ENCODE data around the gene SCAPER. TPM values are rescaled to one million over a fixed set of nuclear protein-coding genes. Genes with fewer than 3 reads are reported as not detected.
"Not testable (repeated sequence)": the region's sequence is repeated elsewhere in the genome, so short reads cannot be mapped to it uniquely, and the experiment has no call there.

The SCAPER gene
- polyA plus RNA-seq, 3 donors from 2014 or later = 6.8 to 23.6 (median 6.8) TPM

GRCh38 chr15:76529911-76530310 lies 375.2 kb downstream of the SCAPER start:
- Mint-ChIP-seq H3K9me3 (no peaks in the 10 kb centered on the region), H3K4me3 (no peak overlapping the region), H3K36me3 (peaks cover 0 to 6% (median 0%) of the 10 kb centered on the region in 3 donors), H3K4me1 (no peaks in the 10 kb centered on the region), H3K27me3 (ENCODE audit: low read depth in 3 of 3) (peaks cover 0 to 1% (median 0%) of the 10 kb centered on the region in 3 donors), H3K27ac (no peak overlapping the region)
- no peak for DNase-seq

- Mint-ChIP-seq H3K4me1 (no peaks in the 10 kb centered on the region), H3K9me3 (no peaks in the 10 kb centered on the region), H3K4me3 (no peak overlapping the region), H3K36me3 (peaks cover 0 to 6% (median 0%) of the 10 kb centered on the region in 3 donors), H3K27me3 (ENCODE audit: low read depth in 3 of 3) (no peaks in the 10 kb centered on the region), H3K27ac (no peak overlapping the region)
- no peak for DNase-seq
Observed at GRCh38 chr15:76526111-76526510, 379.0 kb downstream of the SCAPER start.

GRCh38 chr15:76517910-76518309 lies 387.2 kb downstream of the SCAPER start:
- H3K9me3 Mint-ChIP-seq = no peaks in the 10 kb centered on the region
- H3K4me1 Mint-ChIP-seq = no peaks in the 10 kb centered on the region
- H3K27me3 Mint-ChIP-seq (ENCODE audit: low read depth in 3 of 3) = no peaks in the 10 kb centered on the region
- H3K27ac Mint-ChIP-seq = no peak overlapping the region
- no peak for DNase-seq
- H3K36me3 Mint-ChIP-seq = no peaks in the 10 kb centered on the region
- no peak overlapping the region for H3K4me3 Mint-ChIP-seq

GRCh38 chr15:76514282-76514681 lies 390.9 kb downstream of the SCAPER start:
- H3K27ac Mint-ChIP-seq = no peak overlapping the region
- H3K4me1 Mint-ChIP-seq = no peaks in the 10 kb centered on the region
- H3K27me3 Mint-ChIP-seq (ENCODE audit: low read depth in 3 of 3) = peaks cover 0 to 2% (median 0%) of the 10 kb centered on the region in 3 donors

GRCh38 chr15:76512971-76513370 lies 392.2 kb downstream of the SCAPER start:
- Mint-ChIP-seq H3K27me3 (ENCODE audit: low read depth in 3 of 3) (peaks cover 0 to 2% (median 0%) of the 10 kb centered on the region in 3 donors), H3K4me3 (no peak overlapping the region), H3K4me1 (no peaks in the 10 kb centered on the region), H3K9me3 (no peaks in the 10 kb centered on the region), H3K27ac (no peak overlapping the region), H3K36me3 (peaks cover 0 to 4% (median 0%) of the 10 kb centered on the region in 3 donors)
- no peak for DNase-seq

More at GRCh38 chr15:76514282-76514681, 390.9 kb downstream of the SCAPER start:
- no peak overlapping the region for H3K4me3 Mint-ChIP-seq
- no peaks in the 10 kb centered on the region for H3K9me3 Mint-ChIP-seq
- H3K36me3 Mint-ChIP-seq = peaks cover 0 to 4% (median 0%) of the 10 kb centered on the region in 3 donors
- no peak for DNase-seq

GRCh38 chr15:76510663-76511062 lies 394.5 kb downstream of the SCAPER start:
- not testable (repeated sequence) for H3K9me3 Mint-ChIP-seq; H3K36me3 Mint-ChIP-seq; H3K4me3 Mint-ChIP-seq; H3K27ac Mint-ChIP-seq; DNase-seq; H3K27me3 Mint-ChIP-seq (ENCODE audit: low read depth in 3 of 3); H3K4me1 Mint-ChIP-seq

- H3K36me3 Mint-ChIP-seq = peaks cover 0 to 10% (median 4%) of the 10 kb centered on the region in 3 donors
- H3K4me3 Mint-ChIP-seq = no peak overlapping the region
- no peak for DNase-seq
- H3K4me1 Mint-ChIP-seq = no peaks in the 10 kb centered on the region
- no peaks in the 10 kb centered on the region for H3K27me3 Mint-ChIP-seq (ENCODE audit: low read depth in 3 of 3)
- H3K9me3 Mint-ChIP-seq = no peaks in the 10 kb centered on the region
- H3K27ac Mint-ChIP-seq = no peak overlapping the region
Observed at GRCh38 chr15:76503804-76504203, 401.3 kb downstream of the SCAPER start.

GRCh38 chr15:76503121-76503520 lies 402.0 kb downstream of the SCAPER start:
- Mint-ChIP-seq H3K9me3 (no peaks in the 10 kb centered on the region), H3K36me3 (peaks cover 0 to 10% (median 4%) of the 10 kb centered on the region in 3 donors), H3K4me3 (no peak overlapping the region), H3K27ac (no peak overlapping the region), H3K4me1 (no peaks in the 10 kb centered on the region), H3K27me3 (ENCODE audit: low read depth in 3 of 3) (no peaks in the 10 kb centered on the region)
- DNase-seq = no peak

GRCh38 chr15:76502678-76503077 lies 402.5 kb downstream of the SCAPER start:
- no peak for DNase-seq
- no peak overlapping the region for H3K27ac Mint-ChIP-seq
- no peak overlapping the region for H3K4me3 Mint-ChIP-seq
- H3K27me3 Mint-ChIP-seq (ENCODE audit: low read depth in 3 of 3) = no peaks in the 10 kb centered on the region
- H3K4me1 Mint-ChIP-seq = no peaks in the 10 kb centered on the region
- H3K9me3 Mint-ChIP-seq = no peaks in the 10 kb centered on the region
- peaks cover 0 to 10% (median 4%) of the 10 kb centered on the region in 3 donors for H3K36me3 Mint-ChIP-seq

GRCh38 chr15:76502185-76502584 lies 403.0 kb downstream of the SCAPER start:
- not testable (repeated sequence) for H3K4me3 Mint-ChIP-seq; H3K9me3 Mint-ChIP-seq; H3K27ac Mint-ChIP-seq; H3K27me3 Mint-ChIP-seq (ENCODE audit: low read depth in 3 of 3); DNase-seq; H3K4me1 Mint-ChIP-seq
- H3K36me3 Mint-ChIP-seq = peaks cover 3 to 12% (median 7%) of the 10 kb centered on the region in 3 donors

- Mint-ChIP-seq H3K4me1 (no peaks in the 10 kb centered on the region), H3K27ac (no peak overlapping the region), H3K27me3 (ENCODE audit: low read depth in 3 of 3) (no peaks in the 10 kb centered on the region), H3K9me3 (no peaks in the 10 kb centered on the region), H3K36me3 (peaks cover 4 to 13% (median 8%) of the 10 kb centered on the region in 3 donors), H3K4me3 (no peak overlapping the region)
- DNase-seq = no peak
Observed at GRCh38 chr15:76501726-76502125, 403.4 kb downstream of the SCAPER start.

GRCh38 chr15:76501011-76501410 lies 404.1 kb downstream of the SCAPER start:
- no peaks in the 10 kb centered on the region for H3K27me3 Mint-ChIP-seq (ENCODE audit: low read depth in 3 of 3)
- H3K27ac Mint-ChIP-seq = no peak overlapping the region
- H3K4me1 Mint-ChIP-seq = no peaks in the 10 kb centered on the region
- no peak for DNase-seq
- H3K4me3 Mint-ChIP-seq = no peak overlapping the region
- no peaks in the 10 kb centered on the region for H3K9me3 Mint-ChIP-seq
- peaks cover 4 to 13% (median 8%) of the 10 kb centered on the region in 3 donors for H3K36me3 Mint-ChIP-seq

- Mint-ChIP-seq H3K4me3 (no peak overlapping the region), H3K27me3 (ENCODE audit: low read depth in 3 of 3) (no peaks in the 10 kb centered on the region), H3K36me3 (peaks cover 4 to 8% (median 8%) of the 10 kb centered on the region in 3 donors)
Observed at GRCh38 chr15:76495487-76495886, 409.7 kb downstream of the SCAPER start.

GRCh38 chr15:76492538-76492937 lies 412.6 kb downstream of the SCAPER start:
- Mint-ChIP-seq H3K9me3 (no peaks in the 10 kb centered on the region), H3K27me3 (ENCODE audit: low read depth in 3 of 3) (no peaks in the 10 kb centered on the region), H3K36me3 (peaks cover 4 to 10% (median 8%) of the 10 kb centered on the region in 3 donors), H3K4me1 (no peaks in the 10 kb centered on the region), H3K27ac (no peak overlapping the region), H3K4me3 (no peak overlapping the region)
- DNase-seq = no peak

More at GRCh38 chr15:76495487-76495886, 409.7 kb downstream of the SCAPER start:
- DNase-seq = no peak
- Mint-ChIP-seq H3K9me3 (no peaks in the 10 kb centered on the region), H3K27ac (no peak overlapping the region), H3K4me1 (no peaks in the 10 kb centered on the region)

- no peaks in the 10 kb centered on the region for H3K4me1 Mint-ChIP-seq
- H3K36me3 Mint-ChIP-seq = no peaks in the 10 kb centered on the region
- DNase-seq = no peak
- no peak overlapping the region for H3K4me3 Mint-ChIP-seq
- no peak overlapping the region for H3K27ac Mint-ChIP-seq
- no peaks in the 10 kb centered on the region for H3K27me3 Mint-ChIP-seq (ENCODE audit: low read depth in 3 of 3)
- H3K9me3 Mint-ChIP-seq = no peaks in the 10 kb centered on the region
Observed at GRCh38 chr15:76483752-76484151, 421.4 kb downstream of the SCAPER start.

All from immature natural killer cell (primary cell).